ENCODE measurements around the gene MTFMT. TPM values are rescaled to one million over a fixed set of nuclear protein-coding genes. Genes with fewer than 3 reads are reported as not detected.

Gene MTFMT
- total and polyA plus RNA-seq, 2 experiments from 2014 or later: 16.8 to 18.2 TPM

DNA sequence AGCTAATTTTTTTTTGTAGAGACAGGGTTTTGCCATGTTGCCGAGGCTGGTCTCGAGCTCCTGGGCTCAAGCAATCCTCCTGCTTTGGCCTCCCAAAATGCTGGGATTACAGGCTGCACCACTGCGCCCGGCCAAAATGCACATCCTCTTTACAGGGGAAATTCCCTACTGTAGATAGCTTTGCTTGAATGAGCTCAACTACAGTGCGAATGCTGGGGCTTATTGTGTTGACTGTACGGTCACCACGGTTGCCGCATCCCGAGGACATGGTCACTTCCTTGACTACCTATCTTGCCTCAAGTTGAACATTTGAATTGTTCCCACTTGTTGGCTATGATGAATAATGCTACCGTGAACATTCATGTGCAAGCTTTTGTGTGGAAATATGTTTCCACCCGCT is 5.3 kb upstream of the MTFMT start:
- Histone ChIP-seq H3K27me3 (no peaks in the 10 kb centered on the region), H3K27ac (no peak overlapping the region), H3K4me3 (no peak overlapping the region), H3K79me2 (no peaks in the 10 kb centered on the region), H4K20me1 (ENCODE audit: insufficient read depth, poor library complexity, severe bottlenecking) (no peaks in the 10 kb centered on the region), H3K4me1 (ENCODE audit: insufficient read depth) (peaks cover 10% of the 10 kb centered on the region), H2AFZ (no peak overlapping the region), H3K9me3 (ENCODE audit: low read depth) (no peaks in the 10 kb centered on the region), H3K9me2 (replicated peaks; ENCODE audit: insufficient read depth) (no peaks in the 10 kb centered on the region), H3K4me2 (no peak overlapping the region), H3K36me3 (replicated peaks; ENCODE audit: insufficient read depth, low read depth) (no peaks in the 10 kb centered on the region)
- 98% methylated on average over 11 of the region's 11 CpGs for WGBS (ENCODE audit: low lambda C conversion rate, missing lambda C conversion rate)
- TF ChIP-seq EZH2 (IDR thresholded peaks at IDR 0.05; ENCODE audit: borderline replicate concordance) (no peak), EZH2phosphoT487 (IDR thresholded peaks at IDR 0.05; ENCODE audit: low read depth, severe bottlenecking, unreplicated experiment) (no peak)
- TF ChIP-seq, protein P1, sequence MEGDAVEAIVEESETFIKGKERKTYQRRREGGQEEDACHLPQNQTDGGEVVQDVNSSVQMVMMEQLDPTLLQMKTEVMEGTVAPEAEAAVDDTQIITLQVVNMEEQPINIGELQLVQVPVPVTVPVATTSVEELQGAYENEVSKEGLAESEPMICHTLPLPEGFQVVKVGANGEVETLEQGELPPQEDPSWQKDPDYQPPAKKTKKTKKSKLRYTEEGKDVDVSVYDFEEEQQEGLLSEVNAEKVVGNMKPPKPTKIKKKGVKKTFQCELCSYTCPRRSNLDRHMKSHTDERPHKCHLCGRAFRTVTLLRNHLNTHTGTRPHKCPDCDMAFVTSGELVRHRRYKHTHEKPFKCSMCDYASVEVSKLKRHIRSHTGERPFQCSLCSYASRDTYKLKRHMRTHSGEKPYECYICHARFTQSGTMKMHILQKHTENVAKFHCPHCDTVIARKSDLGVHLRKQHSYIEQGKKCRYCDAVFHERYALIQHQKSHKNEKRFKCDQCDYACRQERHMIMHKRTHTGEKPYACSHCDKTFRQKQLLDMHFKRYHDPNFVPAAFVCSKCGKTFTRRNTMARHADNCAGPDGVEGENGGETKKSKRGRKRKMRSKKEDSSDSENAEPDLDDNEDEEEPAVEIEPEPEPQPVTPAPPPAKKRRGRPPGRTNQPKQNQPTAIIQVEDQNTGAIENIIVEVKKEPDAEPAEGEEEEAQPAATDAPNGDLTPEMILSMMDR (IDR thresholded peaks at IDR 0.05; ENCODE audit: poor library complexity): no peak
- no peak for DNase-seq (ENCODE audit: low spot score)

DNA sequence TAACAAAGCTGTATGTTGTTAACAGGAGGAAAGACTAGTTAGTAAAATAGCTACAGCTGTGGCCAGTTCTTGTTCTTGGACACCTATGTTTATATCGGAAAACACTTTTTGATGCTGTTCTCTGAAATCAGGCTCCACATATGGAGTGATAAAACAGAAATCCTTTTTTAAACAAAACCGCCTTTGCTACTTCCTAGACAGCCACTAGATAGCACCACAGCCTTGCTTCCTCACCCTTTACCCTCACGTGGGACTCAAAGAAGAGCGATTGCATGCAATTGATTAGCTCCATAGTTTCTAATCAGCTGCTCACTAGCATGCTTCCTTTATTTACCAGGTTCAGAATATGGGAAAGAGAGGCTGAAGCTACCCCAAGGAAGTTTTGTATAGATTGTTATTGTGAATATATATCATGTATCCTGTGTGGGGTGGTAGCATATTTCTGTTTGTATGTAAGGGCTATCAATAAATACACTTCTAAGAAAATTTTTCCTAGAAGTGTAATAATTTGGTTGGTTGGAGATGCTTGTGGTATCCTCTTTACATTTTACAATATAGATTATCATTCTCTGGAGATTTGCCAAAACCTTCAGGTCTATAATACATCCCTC is 4.3 kb upstream of the MTFMT start:
- H3K9me2 ChIP-seq (replicated peaks; ENCODE audit: insufficient read depth): no peaks in the 10 kb centered on the region
- H3K27ac ChIP-seq: no peak overlapping the region
- TF ChIP-seq EZH2phosphoT487 (IDR thresholded peaks at IDR 0.05; ENCODE audit: low read depth, severe bottlenecking, unreplicated experiment): no peak
- TF ChIP-seq, protein P1 (IDR thresholded peaks at IDR 0.05; ENCODE audit: poor library complexity): peak; percentile 62
- no peaks in the 10 kb centered on the region for H3K36me3 ChIP-seq (replicated peaks; ENCODE audit: insufficient read depth, low read depth)
- peaks cover 10% of the 10 kb centered on the region for H3K4me1 ChIP-seq (ENCODE audit: insufficient read depth)
- H3K4me3 ChIP-seq: no peak overlapping the region
- H4K20me1 ChIP-seq (ENCODE audit: insufficient read depth, poor library complexity, severe bottlenecking): no peaks in the 10 kb centered on the region
- peak overlapping the region; percentile 43 for H3K4me2 ChIP-seq
- H3K27me3 ChIP-seq: no peaks in the 10 kb centered on the region
- 21% methylated on average over 4 of the region's 4 CpGs for WGBS (ENCODE audit: low lambda C conversion rate, missing lambda C conversion rate)
- DNase-seq (ENCODE audit: low spot score): peak; percentile 75
- peak overlapping the region; percentile 21 for H2AFZ ChIP-seq
- peaks cover 5% of the 10 kb centered on the region for H3K79me2 ChIP-seq
- H3K9me3 ChIP-seq (ENCODE audit: low read depth): no peaks in the 10 kb centered on the region

DNA sequence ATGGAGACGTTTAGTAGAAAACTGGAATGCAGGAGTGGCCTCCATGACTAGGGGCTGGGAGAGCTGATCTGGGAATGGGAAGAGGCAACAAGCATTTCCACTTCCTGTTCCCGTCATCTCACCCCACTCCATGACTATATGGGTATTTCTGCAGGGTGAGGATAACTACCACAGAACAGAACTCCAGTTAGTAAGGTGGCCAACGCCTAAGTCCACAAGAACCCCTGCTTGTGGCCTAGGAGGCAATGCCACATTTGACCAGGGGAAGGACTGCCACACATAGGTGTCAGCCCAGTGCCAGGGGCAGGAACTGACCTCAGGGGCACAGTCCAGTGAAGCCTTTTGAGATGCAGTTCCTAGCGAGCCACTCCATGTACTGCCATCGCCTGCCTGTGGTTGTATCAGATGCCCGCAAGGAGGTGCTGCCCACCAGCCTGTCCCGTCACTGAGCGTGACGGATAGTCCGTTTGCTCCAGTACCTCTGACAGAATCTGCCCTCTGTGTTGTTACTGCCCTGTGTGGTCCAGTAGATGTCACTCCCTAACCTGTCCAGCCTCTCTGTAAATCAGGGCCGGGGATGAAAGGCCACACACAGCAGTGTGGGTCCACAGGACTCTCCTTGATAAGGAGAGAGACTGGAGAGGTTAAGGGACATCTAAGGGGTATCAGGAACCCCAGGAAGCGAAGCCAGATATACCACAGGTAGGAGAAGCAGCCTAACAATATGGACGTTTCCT is 3.5 kb upstream of the MTFMT start:
- no peak overlapping the region for H3K4me3 ChIP-seq
- no peaks in the 10 kb centered on the region for H3K9me3 ChIP-seq (ENCODE audit: low read depth)
- H3K9me2 ChIP-seq (replicated peaks; ENCODE audit: insufficient read depth): no peaks in the 10 kb centered on the region
- no peak overlapping the region for H3K27ac ChIP-seq
- peaks cover 16% of the 10 kb centered on the region for H3K4me1 ChIP-seq (ENCODE audit: insufficient read depth)
- TF ChIP-seq, protein P1 (IDR thresholded peaks at IDR 0.05; ENCODE audit: poor library complexity): peak; percentile 73
- TF ChIP-seq EZH2 (IDR thresholded peaks at IDR 0.05; ENCODE audit: borderline replicate concordance): no peak
- no peak for TF ChIP-seq EZH2phosphoT487 (IDR thresholded peaks at IDR 0.05; ENCODE audit: low read depth, severe bottlenecking, unreplicated experiment)
- 30% methylated on average over 13 of the region's 13 CpGs for WGBS (ENCODE audit: low lambda C conversion rate, missing lambda C conversion rate)
- H3K36me3 ChIP-seq (replicated peaks; ENCODE audit: insufficient read depth, low read depth): no peaks in the 10 kb centered on the region
- no peaks in the 10 kb centered on the region for H3K27me3 ChIP-seq
- peak; percentile 88 for DNase-seq (ENCODE audit: low spot score)
- H3K79me2 ChIP-seq: peaks cover 12% of the 10 kb centered on the region
- peak overlapping the region; percentile 21 for H2AFZ ChIP-seq
- peak overlapping the region; percentile 43 for H3K4me2 ChIP-seq
- no peaks in the 10 kb centered on the region for H4K20me1 ChIP-seq (ENCODE audit: insufficient read depth, poor library complexity, severe bottlenecking)

Data from hepatocyte (in vitro differentiated cells).